Neural crest cell (in vitro differentiated cells): ENCODE results near the gene COMT. TPM values are rescaled to one million over a fixed set of nuclear protein-coding genes. Genes with fewer than 3 reads are reported as not detected.
A peak's percentile ranks its signal among the peaks of the same experiment; 100 is the strongest.

Experiments used
- DNase-seq: peaks from one replicate; pipeline ENCODE4 v3.0.0; 2021; ENCODE audit warnings: low read depth, mixed read lengths, low spot score
- H3K27ac Mint-ChIP-seq: one replicate; pipeline ENCODE4 v1.8.0; 2021; ENCODE audit warnings: mild to moderate bottlenecking, mixed read lengths; ENCODE audit not compliant: unreplicated experiment
- H3K27me3 Mint-ChIP-seq: 2 replicates; pipeline ENCODE4 v1.8.0; 2021; ENCODE audit warnings: low read depth, mild to moderate bottlenecking, mixed read lengths
- H3K36me3 Mint-ChIP-seq: 2 replicates; pipeline ENCODE4 v1.8.0; 2021; ENCODE audit warnings: low read depth, mild to moderate bottlenecking, mixed read lengths
- H3K4me1 Mint-ChIP-seq: 2 replicates; pipeline ENCODE4 v1.8.0; 2021; ENCODE audit warnings: mixed read lengths
- H3K4me3 Mint-ChIP-seq: one replicate; pipeline ENCODE4 v1.8.0; 2021; ENCODE audit warnings: mild to moderate bottlenecking, mixed read lengths
- H3K9me3 Mint-ChIP-seq: 2 replicates; pipeline ENCODE4 v1.8.0; 2021; ENCODE audit warnings: mixed read lengths
- total RNA-seq: library from RNA; stranded (reverse); gene quantifications from 2 replicates; pipeline ENCODE4 v1.2.1, GENCODE V29; 2021
- TF ChIP-seq, protein P1 (sequence below): fragments of 200-600 bp; sonication (generic); conservative IDR thresholded peaks from 2 replicates; pipeline ENCODE4 v1.5.0; 2021; ENCODE audit warnings: antibody characterized with exemption, mild to moderate bottlenecking

COMT gene
- total RNA-seq, 1 donor from 2014 or later: 86.4 TPM

DNA sequence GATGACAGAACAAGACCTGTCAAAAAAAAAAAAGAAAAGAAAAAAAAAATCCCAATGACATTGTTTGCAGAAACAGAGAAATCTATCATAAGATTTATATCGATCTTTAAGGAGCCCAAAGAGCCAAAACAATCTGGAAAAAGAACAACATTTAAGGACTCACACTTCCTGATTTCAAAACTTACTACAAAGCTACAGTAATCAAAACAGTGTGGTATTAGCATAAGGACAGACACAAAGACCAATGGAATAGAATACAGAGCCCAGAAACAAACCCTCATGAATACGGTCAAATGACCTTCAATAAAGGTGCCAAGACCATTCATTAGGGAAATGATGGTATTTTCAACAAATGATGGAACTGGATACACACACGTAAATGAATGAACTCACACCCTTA, 62.9 kb downstream of the COMT start:
- peaks cover 16% of the 10 kb centered on the region for H3K9me3 Mint-ChIP-seq
- no peak overlapping the region for H3K27ac Mint-ChIP-seq
- TF ChIP-seq, protein P1, sequence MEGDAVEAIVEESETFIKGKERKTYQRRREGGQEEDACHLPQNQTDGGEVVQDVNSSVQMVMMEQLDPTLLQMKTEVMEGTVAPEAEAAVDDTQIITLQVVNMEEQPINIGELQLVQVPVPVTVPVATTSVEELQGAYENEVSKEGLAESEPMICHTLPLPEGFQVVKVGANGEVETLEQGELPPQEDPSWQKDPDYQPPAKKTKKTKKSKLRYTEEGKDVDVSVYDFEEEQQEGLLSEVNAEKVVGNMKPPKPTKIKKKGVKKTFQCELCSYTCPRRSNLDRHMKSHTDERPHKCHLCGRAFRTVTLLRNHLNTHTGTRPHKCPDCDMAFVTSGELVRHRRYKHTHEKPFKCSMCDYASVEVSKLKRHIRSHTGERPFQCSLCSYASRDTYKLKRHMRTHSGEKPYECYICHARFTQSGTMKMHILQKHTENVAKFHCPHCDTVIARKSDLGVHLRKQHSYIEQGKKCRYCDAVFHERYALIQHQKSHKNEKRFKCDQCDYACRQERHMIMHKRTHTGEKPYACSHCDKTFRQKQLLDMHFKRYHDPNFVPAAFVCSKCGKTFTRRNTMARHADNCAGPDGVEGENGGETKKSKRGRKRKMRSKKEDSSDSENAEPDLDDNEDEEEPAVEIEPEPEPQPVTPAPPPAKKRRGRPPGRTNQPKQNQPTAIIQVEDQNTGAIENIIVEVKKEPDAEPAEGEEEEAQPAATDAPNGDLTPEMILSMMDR: no peak
- no peak overlapping the region for H3K4me3 Mint-ChIP-seq
- no peak for DNase-seq
- peaks cover 22% of the 10 kb centered on the region for H3K36me3 Mint-ChIP-seq
- H3K4me1 Mint-ChIP-seq: peaks cover 44% of the 10 kb centered on the region
- no peaks in the 10 kb centered on the region for H3K27me3 Mint-ChIP-seq

DNA sequence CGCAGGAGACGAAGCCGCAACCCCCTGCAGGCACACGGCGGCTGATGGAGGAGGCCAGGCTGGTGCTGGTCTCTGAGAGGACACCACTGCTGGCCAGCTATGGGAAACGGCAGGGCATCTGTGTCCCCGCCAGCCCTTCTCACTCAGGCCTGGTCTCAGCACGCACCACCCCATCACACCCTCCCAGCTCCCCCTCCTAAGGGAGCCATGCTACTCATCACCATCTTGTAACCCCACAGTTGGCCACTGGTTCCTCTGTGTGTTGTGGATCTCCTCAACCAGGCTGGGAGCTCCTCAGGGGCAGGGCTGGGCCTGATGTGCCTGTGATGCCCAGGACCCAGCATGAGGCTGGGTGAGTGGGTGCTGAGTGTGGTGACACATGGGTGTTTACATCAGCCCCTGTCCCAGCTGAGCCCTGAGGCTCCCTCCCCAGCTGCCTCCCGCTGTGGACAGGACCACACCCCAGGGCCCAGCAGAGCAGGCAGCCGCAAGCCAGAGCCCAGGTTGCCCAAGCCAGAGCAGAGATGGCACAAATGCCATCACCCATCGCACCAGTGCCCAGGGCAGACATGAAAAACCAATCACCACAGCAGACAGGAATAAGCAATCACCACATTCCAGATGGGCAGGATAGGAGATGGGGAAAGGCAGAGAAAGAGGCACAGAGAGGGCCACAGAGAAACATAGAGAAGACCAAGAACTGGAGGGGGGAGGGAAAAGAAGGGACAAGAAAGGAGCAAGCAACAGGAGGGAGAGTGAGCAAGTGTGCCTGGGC, 66.8 kb downstream of the COMT start:
- Mint-ChIP-seq H3K4me1 (peaks cover 8% of the 10 kb centered on the region), H3K36me3 (peaks cover 15% of the 10 kb centered on the region), H3K27me3 (no peaks in the 10 kb centered on the region), H3K27ac (peak overlapping the region; percentile 83), H3K4me3 (no peak overlapping the region), H3K9me3 (peaks cover 12% of the 10 kb centered on the region)
- no peak for DNase-seq
- TF ChIP-seq, protein P1: no peak

DNA sequence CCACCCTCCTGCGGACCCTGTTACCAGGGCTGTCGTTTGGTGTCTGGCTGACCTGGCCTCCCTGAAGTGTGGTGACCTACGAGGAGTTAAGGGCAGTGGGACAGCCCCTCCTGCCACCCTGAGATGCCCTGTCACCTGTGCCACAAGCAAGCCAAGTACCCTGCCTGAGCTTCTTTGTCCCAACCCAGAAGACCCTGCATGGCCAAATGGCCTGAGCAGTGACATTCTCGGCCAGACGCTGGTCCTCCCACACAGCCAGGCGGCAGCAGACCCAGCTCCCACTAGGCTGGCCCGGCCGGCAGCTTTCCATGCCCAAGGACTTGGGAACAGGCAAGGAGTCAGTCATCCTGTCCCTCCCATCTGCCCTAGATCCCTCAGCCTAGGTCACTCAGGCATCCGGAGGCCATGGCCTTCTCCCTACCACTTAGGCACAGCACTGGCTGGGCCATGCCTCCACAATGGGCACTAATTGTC, 67.5 kb downstream of the COMT start:
- peak overlapping the region; percentile 43 for H3K27ac Mint-ChIP-seq
- peaks cover 8% of the 10 kb centered on the region for H3K9me3 Mint-ChIP-seq
- H3K36me3 Mint-ChIP-seq: peaks cover 10% of the 10 kb centered on the region
- no peaks in the 10 kb centered on the region for H3K27me3 Mint-ChIP-seq
- H3K4me3 Mint-ChIP-seq: no peak overlapping the region
- DNase-seq: no peak
- H3K4me1 Mint-ChIP-seq: peaks cover 8% of the 10 kb centered on the region
- TF ChIP-seq, protein P1: no peak

DNA sequence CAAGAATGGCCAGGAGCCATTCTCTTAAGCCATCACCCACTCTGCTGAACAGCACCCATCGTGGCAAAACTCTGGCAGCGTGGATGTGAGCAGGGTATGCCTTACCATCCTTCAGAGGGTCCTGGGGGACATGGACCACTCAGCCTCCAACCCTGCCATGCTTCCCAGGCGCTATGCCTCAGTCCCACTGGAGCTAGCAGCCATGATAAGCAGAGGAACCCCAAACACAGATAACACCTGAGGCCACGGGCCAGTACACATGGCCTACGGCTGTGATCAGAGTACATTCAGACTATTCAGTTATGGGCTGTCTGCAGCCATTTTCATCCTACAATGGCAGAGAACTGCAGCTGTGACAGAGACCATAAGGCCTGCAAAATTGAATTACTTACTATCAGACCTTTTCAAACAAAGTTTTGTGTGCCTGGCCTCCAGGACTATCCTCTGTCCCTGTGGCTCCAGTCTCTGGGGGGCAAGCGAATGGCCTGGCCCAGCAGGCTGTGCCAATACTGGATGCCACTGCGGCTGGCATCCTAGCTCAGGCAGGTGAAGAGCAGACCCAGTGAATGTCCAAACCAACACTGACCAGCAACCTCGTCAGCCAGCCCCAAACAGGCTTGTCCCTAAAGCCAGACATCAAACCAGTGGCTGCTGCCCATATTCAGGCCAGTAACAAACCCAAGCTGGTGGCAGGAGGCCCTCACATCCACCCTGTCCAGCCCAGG, 68.2 kb downstream of the COMT start:
- Mint-ChIP-seq H3K36me3 (peaks cover 4% of the 10 kb centered on the region), H3K4me1 (peaks cover 8% of the 10 kb centered on the region), H3K9me3 (peaks cover 2% of the 10 kb centered on the region), H3K27ac (no peak overlapping the region), H3K4me3 (no peak overlapping the region), H3K27me3 (peaks cover 5% of the 10 kb centered on the region)
- no peak for DNase-seq
- TF ChIP-seq, protein P1: no peak

DNA sequence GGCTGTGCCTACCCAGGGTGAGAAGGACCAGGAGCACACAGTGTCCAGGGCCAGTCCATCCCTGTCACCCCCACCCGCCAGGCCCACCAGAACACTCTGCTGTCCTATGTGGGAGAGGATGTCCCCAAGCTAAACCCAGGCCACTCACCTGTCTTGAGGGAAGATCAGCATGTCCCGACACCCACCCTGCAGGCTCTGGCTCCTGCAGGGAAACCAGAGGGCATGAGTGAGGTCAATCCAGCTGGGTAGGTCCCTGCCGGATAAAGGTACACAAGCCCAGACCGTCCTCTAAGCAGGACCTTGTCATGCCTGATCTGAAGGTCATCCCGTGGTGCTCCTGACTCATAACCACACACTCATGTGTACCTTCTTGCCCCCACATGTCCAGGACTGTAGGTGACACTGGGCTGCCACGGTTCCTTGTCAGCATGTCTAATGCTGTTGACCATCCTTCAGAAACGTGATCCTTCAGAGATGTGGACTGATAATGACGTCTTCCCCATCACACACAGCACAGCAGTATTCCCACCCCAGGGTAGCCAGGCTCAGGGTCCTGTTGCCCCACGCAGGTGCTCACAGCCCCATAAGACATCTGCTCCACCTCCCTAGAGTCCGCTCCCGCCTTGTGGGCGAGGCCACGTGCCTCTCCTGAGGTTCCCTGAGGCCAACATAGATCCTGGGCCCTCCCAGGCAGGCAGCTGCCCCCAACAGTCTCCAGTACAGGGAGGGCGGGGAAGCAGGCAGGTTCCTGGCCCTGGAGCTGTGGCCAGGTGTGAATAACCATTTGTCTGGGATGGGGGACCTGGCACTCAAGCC, 68.9 kb downstream of the COMT start:
- Mint-ChIP-seq H3K9me3 (no peaks in the 10 kb centered on the region), H3K27me3 (peaks cover 13% of the 10 kb centered on the region), H3K4me3 (no peak overlapping the region), H3K4me1 (peaks cover 12% of the 10 kb centered on the region), H3K27ac (peak overlapping the region; percentile 3), H3K36me3 (no peaks in the 10 kb centered on the region)
- DNase-seq: no peak
- TF ChIP-seq, protein P1: no peak
